ENCODE results near the gene NGDN. TPM values are rescaled to one million over a fixed set of nuclear protein-coding genes. Genes with fewer than 3 reads are reported as not detected.

The NGDN gene
- total and polyA plus RNA-seq, 2 of the 4 experiments (the other 2 are of a cell fraction): 48.1 to 49.8 TPM

GRCh38 chr14:23478109-23478759 lies 8.7 kb downstream of the NGDN start:
- peaks cover 4% of the 10 kb centered on the region; the same call in 1 of the 2 replicates for H4K20me1 ChIP-seq (ENCODE audit: insufficient read depth, low read length)
- no peak overlapping the region for H3K56ac ChIP-seq (ENCODE audit: extremely low read depth, insufficient read depth, low read length)
- H2BK5ac ChIP-seq (ENCODE audit: low read depth, low read length, poor library complexity, severe bottlenecking): no peak overlapping the region
- H3K18ac ChIP-seq (ENCODE audit: low read depth, low read length): no peak overlapping the region
- H3K27ac ChIP-seq (ENCODE audit: insufficient read depth, low read length): no peak overlapping the region
- ATAC-seq (ENCODE audit: low read depth) (peak; percentile 80), DNase-seq (peak; percentile 74)
- no peak overlapping the region for H4K91ac ChIP-seq (ENCODE audit: insufficient read depth, low read depth, low read length)
- no TSS peak for BruUV-seq (replicated peaks)
- no peaks in the 10 kb centered on the region for H3K9me3 ChIP-seq (ENCODE audit: control insufficient read depth, insufficient read depth, low read length)
- H3K36me3 ChIP-seq (ENCODE audit: control insufficient read depth, insufficient read depth, low read length): peaks cover 24% of the 10 kb centered on the region
- no peak overlapping the region for H2BK15ac ChIP-seq (ENCODE audit: low read depth, low read length)
- CTCF ChIA-PET: interaction anchor here (0.5 to 3.5 kb wide), 14 partner anchors 13 to 1804 kb away, joined by 3 to 30 read pairs (median 3); no protein-coding TSS in a partner anchor
- H3K14ac ChIP-seq (replicated peaks; ENCODE audit: low read depth, low read length): no peak overlapping the region
- H3K23ac ChIP-seq (ENCODE audit: low read depth, low read length): no peak overlapping the region
- no peaks in the 10 kb centered on the region for H3K9me1 ChIP-seq (ENCODE audit: insufficient read depth, low read length)
- in situ Hi-C loops (cut with MboI; ENCODE audit: low sequenced_read_pairs) (loop anchor here (5.0 kb wide), 1 partner anchor 79 kb away; the partner anchor contains the start of gene THTPA), intact Hi-C loops (cut with micrococcal nuclease) (loop anchor here (1.0 to 10.0 kb wide), 3 partner anchors 84 to 457 kb away; no protein-coding TSS in a partner anchor), dilution Hi-C loops (cut with HindIII; ENCODE audit: low sequenced_read_pairs, unreplicated experiment) (no loop called here)
- H3K9ac ChIP-seq (ENCODE audit: low read depth, low read length): no peak overlapping the region
- POLR2A ChIA-PET (ENCODE audit: unreplicated experiment): interaction anchor here (1.0 to 1.4 kb wide), 2 partner anchors 79 to 85 kb away, joined by 3 to 4 read pairs; no protein-coding TSS in a partner anchor
- no peak overlapping the region for H4K5ac ChIP-seq (ENCODE audit: low read depth, low read length)
- H2AFZ ChIP-seq (replicated peaks; ENCODE audit: low read length, poor library complexity): no peak overlapping the region
- H2BK120ac ChIP-seq (ENCODE audit: low read depth, low read length): no peak overlapping the region
- H3K4ac ChIP-seq (ENCODE audit: low read depth, low read length): no peak overlapping the region
- H2AK9ac ChIP-seq (replicated peaks; ENCODE audit: low read depth, low read length, poor library complexity): no peak overlapping the region
- H3K4me3 ChIP-seq (ENCODE audit: insufficient read depth, low read depth, low read length): no peak overlapping the region
- no peaks in the 10 kb centered on the region for H3K27me3 ChIP-seq (ENCODE audit: control insufficient read depth, insufficient read depth, low read length)
- H3K4me1 ChIP-seq (ENCODE audit: control insufficient read depth, insufficient read depth, low read length): no peaks in the 10 kb centered on the region
- no peak overlapping the region for H2BK20ac ChIP-seq (ENCODE audit: low read depth, low read length)
- no peak overlapping the region for H3K4me2 ChIP-seq (ENCODE audit: low read depth, low read length)
- TF ChIP-seq NFE2L2 (IDR thresholded peaks at IDR 0.05; ENCODE audit: low read depth, low read length) (no peak), MXI1 (IDR thresholded peaks at IDR 0.05; ENCODE audit: borderline replicate concordance, low read depth, low read length) (no peak), MAFK (IDR thresholded peaks at IDR 0.05; ENCODE audit: low read depth, low read length) (no peak), FOS (IDR thresholded peaks at IDR 0.05; ENCODE audit: low read depth, low read length) (no peak), SMC3 (IDR thresholded peaks at IDR 0.05; ENCODE audit: low read depth, low read length) (peak; percentile 91), MAZ (IDR thresholded peaks at IDR 0.05; ENCODE audit: borderline replicate concordance, low read depth, low read length) (no peak), POLR2A (IDR thresholded peaks at IDR 0.05; ENCODE audit: low read depth, low read length) (no peak), CTCF (conservative IDR thresholded peaks at IDR 0.05; ENCODE audit: low read depth, low read length) (peak; percentile 84), RCOR1 (IDR thresholded peaks at IDR 0.05; ENCODE audit: insufficient replicate concordance, low read length) (no peak), RAD21 (IDR thresholded peaks at IDR 0.05; ENCODE audit: low read length) (peak; percentile 80), BHLHE40 (IDR thresholded peaks at IDR 0.05; ENCODE audit: low read depth, low read length) (no peak)
- TF ChIP-seq, protein P1, sequence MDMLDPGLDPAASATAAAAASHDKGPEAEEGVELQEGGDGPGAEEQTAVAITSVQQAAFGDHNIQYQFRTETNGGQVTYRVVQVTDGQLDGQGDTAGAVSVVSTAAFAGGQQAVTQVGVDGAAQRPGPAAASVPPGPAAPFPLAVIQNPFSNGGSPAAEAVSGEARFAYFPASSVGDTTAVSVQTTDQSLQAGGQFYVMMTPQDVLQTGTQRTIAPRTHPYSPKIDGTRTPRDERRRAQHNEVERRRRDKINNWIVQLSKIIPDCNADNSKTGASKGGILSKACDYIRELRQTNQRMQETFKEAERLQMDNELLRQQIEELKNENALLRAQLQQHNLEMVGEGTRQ (IDR thresholded peaks at IDR 0.05; ENCODE audit: low read depth, low read length): no peak
- 100% methylated on average over 1 of the region's 5 CpGs; no CpG with 5 or more reads in 1 of the 2 experiments for WGBS, 2 experiments (ENCODE audit: extremely low coverage in 2 of 2, insufficient read length in 1 of 2)
- peaks cover 0 to 2% of the 10 kb centered on the region in 2 experiments; a peak in 1 of 4 replicates for H3K79me1 ChIP-seq (ENCODE audit: low read depth in 1 of 2, low read length in 2 of 2)
- H4K8ac ChIP-seq (ENCODE audit: low read depth in 2 of 2, low read length in 2 of 2): no peak overlapping the region
- H2AK5ac ChIP-seq (ENCODE audit: low read depth, low read length): no peak overlapping the region

All from IMR-90 (cell line).